HL-60 (cell line): Measurements from ENCODE around the gene NTNG2.

ENCODE experiments used
- DNase-seq, 2 experiments: peaks; one replicate each; pipeline ENCODE4 v3.0.0-alpha.2; 2010 to 2020; ENCODE audit warnings: low read depth in 1 of 2, low spot score in 1 of 2
- H3K27ac ChIP-seq: fragments of 250-450 bp; sonication (Bioruptor Pico); replicated peaks from 2 replicates; pipeline ENCODE4 v1.5.1; 2020; ENCODE audit warnings: mild to moderate bottlenecking, moderate library complexity
- H3K27me3 ChIP-seq: fragments of 250-450 bp; sonication (Bioruptor Pico); 2 replicates; pipeline ENCODE4 v1.5.1; 2021; ENCODE audit warnings: mild to moderate bottlenecking, moderate library complexity; ENCODE audit not compliant: insufficient read depth, poor library complexity, severe bottlenecking
- H3K4me3 ChIP-seq: replicated peaks from 2 replicates; pipeline ENCODE4 v1.5.1; 2011; ENCODE audit warnings: mild to moderate bottlenecking, control low read depth, low read length; ENCODE audit not compliant: insufficient read depth
- GABPA ChIP-seq: IDR thresholded peaks from 2 replicates; pipeline ENCODE4 v1.6.1; 2012; ENCODE audit warnings: low read depth
- POLR2AphosphoS5 ChIP-seq: IDR thresholded peaks from 2 replicates; pipeline ENCODE4 v1.6.1; 2012; ENCODE audit warnings: low read depth
- SPI1 ChIP-seq: IDR thresholded peaks from 2 replicates; pipeline ENCODE4 v1.6.1; 2012; ENCODE audit warnings: low read depth, mild to moderate bottlenecking, borderline replicate concordance
- TF ChIP-seq, protein P1 (sequence below): IDR thresholded peaks from one replicate; pipeline ENCODE4 v1.5.1; 2011; ENCODE audit warnings: low read length, control low read depth, inconsistent platforms; ENCODE audit not compliant: insufficient read depth
- TF ChIP-seq, protein P2 (sequence below): IDR thresholded peaks from 2 replicates; pipeline ENCODE4 v1.6.1; 2012; ENCODE audit warnings: low read depth; ENCODE audit not compliant: insufficient replicate concordance

Gene NTNG2

DNA sequence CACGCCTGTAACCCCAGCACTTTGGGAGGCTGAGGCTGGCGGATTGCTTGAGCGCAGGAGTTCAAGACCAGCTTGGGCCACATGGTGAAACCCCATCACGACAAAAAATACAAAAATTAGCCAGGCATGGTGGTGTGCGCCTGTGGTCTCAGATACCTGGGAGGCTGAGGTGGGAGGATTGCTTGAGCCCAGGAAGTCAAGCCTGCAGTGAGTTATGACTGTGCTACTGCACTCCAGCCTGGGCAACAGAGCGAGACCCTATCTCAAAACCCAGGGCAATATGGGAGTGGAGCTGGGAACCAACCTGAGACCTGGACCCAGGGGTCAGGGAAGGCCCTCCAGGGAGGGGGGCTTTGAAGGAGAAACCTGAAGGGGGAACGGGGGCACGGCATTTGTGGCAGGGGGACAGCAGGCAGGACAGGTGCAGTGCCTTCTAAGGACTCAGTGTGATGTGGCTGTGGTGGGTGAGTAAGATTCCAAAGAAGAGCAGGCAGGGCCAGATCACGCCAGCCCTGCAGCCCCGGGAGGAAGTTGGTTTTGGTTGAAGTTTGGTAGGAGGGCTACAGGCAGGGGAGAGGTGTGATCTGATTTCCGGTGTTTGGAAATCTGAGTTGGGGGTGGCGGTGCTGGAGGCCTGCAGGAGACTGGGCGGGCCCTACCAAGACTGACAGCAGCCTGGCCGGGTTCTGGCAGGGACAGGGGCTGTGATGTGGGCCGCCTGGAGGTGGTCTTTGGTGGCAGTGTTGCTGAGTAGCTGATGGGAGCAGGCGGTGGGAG, 46.2 kb downstream of the NTNG2 start:
- peak in 1 of 2 experiments; percentile 55 for DNase-seq
- TF ChIP-seq SPI1 (peak; percentile 45; the same call in 1 of the 2 replicates), GABPA (no peak)
- TF ChIP-seq, protein P1, sequence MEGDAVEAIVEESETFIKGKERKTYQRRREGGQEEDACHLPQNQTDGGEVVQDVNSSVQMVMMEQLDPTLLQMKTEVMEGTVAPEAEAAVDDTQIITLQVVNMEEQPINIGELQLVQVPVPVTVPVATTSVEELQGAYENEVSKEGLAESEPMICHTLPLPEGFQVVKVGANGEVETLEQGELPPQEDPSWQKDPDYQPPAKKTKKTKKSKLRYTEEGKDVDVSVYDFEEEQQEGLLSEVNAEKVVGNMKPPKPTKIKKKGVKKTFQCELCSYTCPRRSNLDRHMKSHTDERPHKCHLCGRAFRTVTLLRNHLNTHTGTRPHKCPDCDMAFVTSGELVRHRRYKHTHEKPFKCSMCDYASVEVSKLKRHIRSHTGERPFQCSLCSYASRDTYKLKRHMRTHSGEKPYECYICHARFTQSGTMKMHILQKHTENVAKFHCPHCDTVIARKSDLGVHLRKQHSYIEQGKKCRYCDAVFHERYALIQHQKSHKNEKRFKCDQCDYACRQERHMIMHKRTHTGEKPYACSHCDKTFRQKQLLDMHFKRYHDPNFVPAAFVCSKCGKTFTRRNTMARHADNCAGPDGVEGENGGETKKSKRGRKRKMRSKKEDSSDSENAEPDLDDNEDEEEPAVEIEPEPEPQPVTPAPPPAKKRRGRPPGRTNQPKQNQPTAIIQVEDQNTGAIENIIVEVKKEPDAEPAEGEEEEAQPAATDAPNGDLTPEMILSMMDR: no peak
- Histone ChIP-seq H3K27ac (no peak overlapping the region), H3K4me3 (no peak overlapping the region), H3K27me3 (no peaks in the 10 kb centered on the region)

DNA sequence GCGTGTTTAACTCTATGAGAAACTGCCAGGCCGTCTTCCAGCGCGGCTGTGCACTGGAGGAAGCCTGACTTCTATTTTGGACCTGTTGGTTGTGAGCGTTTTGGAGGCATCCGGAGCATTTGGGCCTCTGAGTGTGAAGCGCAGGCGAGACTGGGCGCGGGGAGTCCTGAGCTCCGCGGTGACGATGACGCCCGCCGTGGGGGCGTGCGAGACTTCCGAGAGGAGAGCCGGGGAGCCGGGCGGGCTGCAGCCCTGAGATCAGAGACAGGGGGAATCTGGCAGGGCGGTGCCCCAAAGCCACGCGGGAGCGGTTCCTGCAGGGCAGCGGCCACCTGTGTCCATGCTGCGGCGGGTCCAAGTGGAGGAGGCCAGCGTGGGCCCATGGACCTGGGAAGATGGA, 47.4 kb downstream of the NTNG2 start:
- no peak overlapping the region for H3K4me3 ChIP-seq
- no peak overlapping the region for H3K27ac ChIP-seq
- DNase-seq: no peak
- TF ChIP-seq POLR2AphosphoS5: no peak
- no peak for TF ChIP-seq GABPA
- TF ChIP-seq, protein P2, sequence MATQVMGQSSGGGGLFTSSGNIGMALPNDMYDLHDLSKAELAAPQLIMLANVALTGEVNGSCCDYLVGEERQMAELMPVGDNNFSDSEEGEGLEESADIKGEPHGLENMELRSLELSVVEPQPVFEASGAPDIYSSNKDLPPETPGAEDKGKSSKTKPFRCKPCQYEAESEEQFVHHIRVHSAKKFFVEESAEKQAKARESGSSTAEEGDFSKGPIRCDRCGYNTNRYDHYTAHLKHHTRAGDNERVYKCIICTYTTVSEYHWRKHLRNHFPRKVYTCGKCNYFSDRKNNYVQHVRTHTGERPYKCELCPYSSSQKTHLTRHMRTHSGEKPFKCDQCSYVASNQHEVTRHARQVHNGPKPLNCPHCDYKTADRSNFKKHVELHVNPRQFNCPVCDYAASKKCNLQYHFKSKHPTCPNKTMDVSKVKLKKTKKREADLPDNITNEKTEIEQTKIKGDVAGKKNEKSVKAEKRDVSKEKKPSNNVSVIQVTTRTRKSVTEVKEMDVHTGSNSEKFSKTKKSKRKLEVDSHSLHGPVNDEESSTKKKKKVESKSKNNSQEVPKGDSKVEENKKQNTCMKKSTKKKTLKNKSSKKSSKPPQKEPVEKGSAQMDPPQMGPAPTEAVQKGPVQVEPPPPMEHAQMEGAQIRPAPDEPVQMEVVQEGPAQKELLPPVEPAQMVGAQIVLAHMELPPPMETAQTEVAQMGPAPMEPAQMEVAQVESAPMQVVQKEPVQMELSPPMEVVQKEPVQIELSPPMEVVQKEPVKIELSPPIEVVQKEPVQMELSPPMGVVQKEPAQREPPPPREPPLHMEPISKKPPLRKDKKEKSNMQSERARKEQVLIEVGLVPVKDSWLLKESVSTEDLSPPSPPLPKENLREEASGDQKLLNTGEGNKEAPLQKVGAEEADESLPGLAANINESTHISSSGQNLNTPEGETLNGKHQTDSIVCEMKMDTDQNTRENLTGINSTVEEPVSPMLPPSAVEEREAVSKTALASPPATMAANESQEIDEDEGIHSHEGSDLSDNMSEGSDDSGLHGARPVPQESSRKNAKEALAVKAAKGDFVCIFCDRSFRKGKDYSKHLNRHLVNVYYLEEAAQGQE: no peak
- no peak for TF ChIP-seq SPI1
- TF ChIP-seq, protein P1: no peak
- H3K27me3 ChIP-seq: no peaks in the 10 kb centered on the region

DNA sequence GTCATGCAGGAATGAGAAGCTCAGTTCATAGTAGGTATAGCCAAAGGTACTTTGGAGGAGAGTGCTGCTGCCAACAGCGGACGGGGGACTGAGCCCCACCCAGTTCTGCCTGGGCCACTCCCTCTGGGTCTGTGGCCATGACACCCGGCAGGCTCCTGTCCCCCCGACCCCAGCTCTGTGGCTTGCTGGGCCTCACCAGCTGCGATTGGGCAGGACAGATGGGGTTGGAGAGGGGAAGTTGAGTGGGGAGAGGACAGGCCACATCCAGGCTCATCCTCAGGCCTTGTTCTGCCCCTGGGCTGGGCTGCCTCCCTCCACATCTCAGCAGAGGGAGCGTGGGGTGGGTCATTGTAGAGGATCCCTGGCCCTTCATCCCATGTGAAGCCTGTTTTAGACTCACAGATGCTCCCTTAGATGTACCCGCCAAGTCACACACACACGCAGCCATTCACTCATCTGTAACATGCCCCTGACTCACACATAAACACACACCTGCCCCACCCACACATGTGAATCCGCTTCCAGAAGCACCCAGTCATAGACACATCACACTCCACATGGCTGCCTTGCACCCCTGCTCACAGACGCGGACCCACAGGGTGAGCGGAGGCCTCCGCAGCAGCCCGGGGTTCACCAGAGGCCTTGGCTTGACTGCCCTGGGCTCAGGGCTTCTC, 48.8 kb downstream of the NTNG2 start:
- peak in 1 of 2 experiments; percentile 45 for DNase-seq
- Histone ChIP-seq H3K27ac (no peak overlapping the region), H3K27me3 (no peaks in the 10 kb centered on the region)

DNA sequence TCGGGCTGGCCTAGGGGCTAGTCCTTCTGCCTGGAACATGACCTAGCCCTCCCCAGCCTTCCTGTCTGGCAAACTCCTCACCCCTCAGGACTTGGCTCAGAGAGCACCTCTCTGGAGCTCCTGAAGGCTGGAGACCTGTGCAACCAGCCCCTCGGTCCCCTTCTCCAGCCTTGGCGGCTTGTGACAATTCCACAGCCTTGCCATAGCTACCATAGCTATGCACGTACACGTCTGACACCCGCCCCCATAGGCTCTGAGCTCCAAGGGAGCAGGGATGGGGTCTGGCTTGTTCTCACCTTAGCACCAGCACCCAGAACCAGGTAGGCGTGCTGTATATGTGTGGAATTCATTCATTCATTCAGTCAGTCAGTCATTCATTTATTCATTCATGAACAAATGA, 49.7 kb downstream of the NTNG2 start:
- H3K27me3 ChIP-seq: no peaks in the 10 kb centered on the region
- no peak overlapping the region for H3K27ac ChIP-seq
- no peak for TF ChIP-seq SPI1
- no peak for TF ChIP-seq GABPA
- no peak for TF ChIP-seq POLR2AphosphoS5
- TF ChIP-seq, protein P1: no peak
- TF ChIP-seq, protein P2: no peak
- H3K4me3 ChIP-seq: no peak overlapping the region
- DNase-seq: no peak

More for the DNA sequence above, 48.8 kb downstream of the NTNG2 start:
- TF ChIP-seq GABPA: no peak
- TF ChIP-seq POLR2AphosphoS5: 0 out of 2 replicates have a peak, but pooled peaks have one; percentile 18
- no peak overlapping the region for H3K4me3 ChIP-seq
